A673 (cell line): ENCODE results near the gene BNC2.

Experiments
- CTCF ChIP-seq: fragments of 300-800, 200-600 bp; sonication (generic); conservative IDR thresholded peaks from 2 replicates; pipeline ENCODE4 v1.5.1; 2017; ENCODE audit warnings: low read depth, mild to moderate bottlenecking, antibody characterized with exemption, low read length, moderate library complexity, mixed read lengths
- EZH2 ChIP-seq: fragments of 200-600 bp; sonication (generic); IDR thresholded peaks from 2 replicates; pipeline ENCODE4 v1.6.1; 2017; ENCODE audit warnings: borderline replicate concordance, low read depth, mild to moderate bottlenecking, mixed read lengths, antibody characterized with exemption, low read length; ENCODE audit not compliant: poor library complexity, severe bottlenecking

DNA sequence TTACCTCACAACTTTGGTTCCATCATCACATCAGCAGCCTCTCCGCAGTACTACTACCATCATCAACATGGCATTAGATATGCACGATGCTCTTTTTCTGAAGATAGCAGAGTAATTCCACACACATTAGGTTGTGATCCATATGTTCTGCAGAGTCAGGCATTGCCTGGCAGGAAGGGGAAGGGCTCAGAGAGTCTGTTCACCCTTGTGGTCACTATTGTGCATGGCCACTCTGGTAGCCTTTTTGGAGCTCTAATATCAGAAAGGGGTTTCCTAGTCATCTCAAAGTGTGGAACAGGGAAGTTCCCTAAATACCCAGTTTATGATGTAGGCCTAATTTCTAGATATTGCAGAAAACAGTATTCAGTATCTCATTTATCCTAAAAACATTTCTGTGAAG is 373.6 kb downstream of the BNC2 start:
- TF ChIP-seq CTCF (no peak), EZH2 (no peak)
